ENCODE results near the gene RANBP3.

RANBP3 gene

GRCh38 chr19:5926641-5927440 lies 51.1 kb downstream of the RANBP3 start:
- no peak for DNase-seq (ENCODE audit: low read depth in 2 of 2)

- no peak for DNase-seq (ENCODE audit: low read depth in 2 of 2)
Measured at GRCh38 chr19:5925830-5926427, 52.0 kb downstream of the RANBP3 start.

- DNase-seq (ENCODE audit: low read depth in 2 of 2): no peak
Measured at GRCh38 chr19:5923356-5923755, 54.6 kb downstream of the RANBP3 start.

GRCh38 chr19:5922161-5922545 lies 55.8 kb downstream of the RANBP3 start:
- no peak for DNase-seq (ENCODE audit: low read depth in 2 of 2)

GRCh38 chr19:5921516-5922160 lies 56.3 kb downstream of the RANBP3 start:
- no peak for DNase-seq (ENCODE audit: low read depth in 2 of 2)

GRCh38 chr19:5918463-5919079 lies 59.4 kb downstream of the RANBP3 start:
- DNase-seq (ENCODE audit: low read depth in 2 of 2): no peak

- DNase-seq (ENCODE audit: low read depth in 2 of 2): no peak
Measured at GRCh38 chr19:5917431-5918107, 60.4 kb downstream of the RANBP3 start.

- DNase-seq (ENCODE audit: low read depth in 2 of 2): no peak
Measured at GRCh38 chr19:5916181-5916708, 61.7 kb downstream of the RANBP3 start.

- DNase-seq (ENCODE audit: low read depth in 2 of 2): no peak
Measured at GRCh38 chr19:5915782-5916165, 62.2 kb downstream of the RANBP3 start.

- DNase-seq (ENCODE audit: low read depth in 2 of 2): no peak
Measured at GRCh38 chr19:5914946-5915781, 62.8 kb downstream of the RANBP3 start.

GRCh38 chr19:5914358-5914774 lies 63.6 kb downstream of the RANBP3 start:
- no peak for DNase-seq (ENCODE audit: low read depth in 2 of 2)

- no peak for DNase-seq (ENCODE audit: low read depth in 2 of 2)
Measured at GRCh38 chr19:5913739-5914357, 64.1 kb downstream of the RANBP3 start, which contains the start of gene CAPS. TSS of gene CAPS (plus strand) at chr19:5914254. CDS start at chr19:5914407, 153 bp downstream.

GRCh38 chr19:5911366-5911765 lies 66.6 kb downstream of the RANBP3 start:
- no peak for DNase-seq (ENCODE audit: low read depth in 2 of 2)

- no peak for DNase-seq (ENCODE audit: low read depth in 2 of 2)
Measured at GRCh38 chr19:5910638-5910907, 67.4 kb downstream of the RANBP3 start.

- DNase-seq (ENCODE audit: low read depth in 2 of 2): no peak
Measured at GRCh38 chr19:5908773-5909442, 69.0 kb downstream of the RANBP3 start.

- no peak for DNase-seq (ENCODE audit: low read depth in 2 of 2)
Measured at GRCh38 chr19:5907241-5907640, 70.7 kb downstream of the RANBP3 start.

GRCh38 chr19:5905114-5905778 lies 72.7 kb downstream of the RANBP3 start:
- DNase-seq (ENCODE audit: low read depth in 2 of 2): no peak

GRCh38 chr19:5904352-5905113 lies 73.4 kb downstream of the RANBP3 start, which contains the start of gene VMAC:
TSS of gene VMAC (plus strand) at chr19:5904872. CDS start at chr19:5904891, 19 bp downstream.
- DNase-seq (ENCODE audit: low read depth in 2 of 2): peak; percentile 99 to 100

Measured in stimulated activated CD8-positive, alpha-beta memory T cell treated with anti-CD3 and anti-CD28 coated beads, Interleukin-2, amount 100 ng/mL, for 1 hour (primary cell).